Uterus (tissue), 4 donors: ENCODE measurements around the gene HCAR1. TPM values are rescaled to one million over a fixed set of nuclear protein-coding genes. Genes with fewer than 3 reads are reported as not detected.

Source experiments
- DNase-seq, 2 donors: peaks; one replicate each; pipeline ENCODE4 v3.0.0-alpha.2; 2019 to 2020
- H3K27ac ChIP-seq, 2 donors: fragments of 200-600 bp; sonication (generic); 1 replicate in 1 of 2; 2 replicates in 1 of 2; pipeline ENCODE4 v1.5.1; 2016 to 2018
- H3K27me3 ChIP-seq, 2 donors: fragments of 200-600 bp; sonication (generic); one replicate each; pipeline ENCODE4 v1.5.1; 2018 to 2019; ENCODE audit warnings: control low read depth in 1 of 2
- H3K36me3 ChIP-seq, 2 donors: fragments of 200-600 bp; sonication (generic); one replicate each; pipeline ENCODE4 v1.5.1; 2019; ENCODE audit warnings: control low read depth in 1 of 2
- H3K4me1 ChIP-seq, 2 donors: fragments of 200-600 bp; sonication (generic); one replicate each; pipeline ENCODE4 v1.5.1; 2018 to 2019; ENCODE audit warnings: control low read depth in 1 of 2
- H3K4me3 ChIP-seq, 2 donors: fragments of 200-600 bp; sonication (generic); 1 replicate in 1 of 2; 2 replicates in 1 of 2; pipeline ENCODE4 v1.5.1; 2018 to 2019; ENCODE audit warnings: mild to moderate bottlenecking in 1 of 2
- H3K9me3 ChIP-seq, 2 donors: fragments of 200-600 bp; sonication (generic); one replicate each; pipeline ENCODE4 v1.5.1; 2019; ENCODE audit warnings: control low read depth in 1 of 2
- CTCF ChIP-seq, 4 experiments: fragments of 200-600 bp in 2 of 4; fragments of 450-650 bp in 2 of 4; sonication (generic) in 2 of 4; IDR thresholded peaks; one replicate each; pipeline ENCODE4 v1.5.1; 2016 to 2019; ENCODE audit warnings: antibody characterized with exemption in 4 of 4, mild to moderate bottlenecking in 2 of 4, moderate library complexity in 1 of 4
- POLR2A ChIP-seq, 2 donors: fragments of 450-650 bp; IDR thresholded peaks; one replicate each; pipeline ENCODE4 v1.6.1; 2016; ENCODE audit warnings: antibody characterized with exemption in 2 of 2, mild to moderate bottlenecking in 1 of 2, moderate library complexity in 1 of 2
- intact Hi-C: fragments of 100-400 bp; cut with DNase I; formaldehyde crosslinking; loops from one replicate; pipeline ENCODE4 v1.15.1; 2023; ENCODE audit warnings: low total_unique reads
- total RNA-seq, 4 donors: library from RNA; depleted of rRNA in 3 of 4; stranded (reverse); fragments of >200 nt in 3 of 4; gene quantifications; one replicate each; pipeline versions ENCODE4 v1.1.0 to v1.2.4, GENCODE V29; 2014 to 2023
- donor health status: DM: yes; HTN: yes; CAD: no.

The HCAR1 gene
- total RNA-seq, 4 donors from 2014 or later = 0.18 to 3.3 TPM; not detected in 2

- Histone ChIP-seq H3K27me3 (no peaks in the 10 kb centered on the region), H3K9me3 (no peaks in the 10 kb centered on the region), H3K4me3 (no peak overlapping the region), H3K36me3 (no peaks in the 10 kb centered on the region), H3K4me1 (no peaks in the 10 kb centered on the region), H3K27ac (no peak overlapping the region)
- DNase-seq = no peak
- TF ChIP-seq POLR2A (IDR thresholded peaks at IDR 0.05) (no peak), CTCF (IDR thresholded peaks at IDR 0.05) (no peak)
- intact Hi-C loops = no loop called here
Observed at GRCh38 chr12:122743895-122744525, 13.4 kb upstream of the HCAR1 start.

- DNase-seq = no peak
- H3K4me1 ChIP-seq = no peaks in the 10 kb centered on the region
- H3K27ac ChIP-seq = no peak overlapping the region
- TF ChIP-seq CTCF (IDR thresholded peaks at IDR 0.05) = no peak
- no peak for TF ChIP-seq POLR2A (IDR thresholded peaks at IDR 0.05)
- H3K4me3 ChIP-seq = no peak overlapping the region
- H3K36me3 ChIP-seq = no peaks in the 10 kb centered on the region
- intact Hi-C loops = no loop called here
- H3K27me3 ChIP-seq = no peaks in the 10 kb centered on the region
- no peaks in the 10 kb centered on the region for H3K9me3 ChIP-seq
Observed at GRCh38 chr12:122740351-122740750, 9.7 kb upstream of the HCAR1 start.

- H3K27me3 ChIP-seq = no peaks in the 10 kb centered on the region
- no peaks in the 10 kb centered on the region for H3K36me3 ChIP-seq
- H3K9me3 ChIP-seq = no peaks in the 10 kb centered on the region
- DNase-seq = no peak
- H3K4me3 ChIP-seq = no peak overlapping the region
- no peak for TF ChIP-seq POLR2A (IDR thresholded peaks at IDR 0.05)
- TF ChIP-seq CTCF (IDR thresholded peaks at IDR 0.05) = no peak
- no peak overlapping the region for H3K27ac ChIP-seq
- intact Hi-C loops = no loop called here
- H3K4me1 ChIP-seq = no peaks in the 10 kb centered on the region
Observed at GRCh38 chr12:122738571-122738970, 7.9 kb upstream of the HCAR1 start.

- no peak for TF ChIP-seq CTCF (IDR thresholded peaks at IDR 0.05)
- TF ChIP-seq POLR2A (IDR thresholded peaks at IDR 0.05) = no peak
- H3K36me3 ChIP-seq = no peaks in the 10 kb centered on the region
- no peak overlapping the region for H3K27ac ChIP-seq
- no peak for DNase-seq
- H3K27me3 ChIP-seq = no peaks in the 10 kb centered on the region
- H3K4me3 ChIP-seq = no peak overlapping the region
- intact Hi-C loops = no loop called here
- H3K4me1 ChIP-seq = no peaks in the 10 kb centered on the region
- no peaks in the 10 kb centered on the region for H3K9me3 ChIP-seq
Observed at GRCh38 chr12:122732611-122733010, 2.0 kb upstream of the HCAR1 start.

- H3K4me3 ChIP-seq = no peak overlapping the region
- no peak for DNase-seq
- no peak overlapping the region for H3K27ac ChIP-seq
- H3K27me3 ChIP-seq = no peaks in the 10 kb centered on the region
- H3K4me1 ChIP-seq = no peaks in the 10 kb centered on the region
- TF ChIP-seq POLR2A (IDR thresholded peaks at IDR 0.05) = no peak
- no peak for TF ChIP-seq CTCF (IDR thresholded peaks at IDR 0.05)
- no peaks in the 10 kb centered on the region for H3K36me3 ChIP-seq
- intact Hi-C loops = no loop called here
- H3K9me3 ChIP-seq = no peaks in the 10 kb centered on the region
Observed at GRCh38 chr12:122732170-122732569, 1.5 kb upstream of the HCAR1 start.
